Mucosa of rectum (tissue), 2 donors: Measurements from ENCODE around the gene RYR2.

ENCODE experiments used
- H3K27ac ChIP-seq, 2 donors: one replicate each; pipeline ENCODE4 v1.7.0; 2013; ENCODE audit warnings: inconsistent platforms in 2 of 2, low read depth in 2 of 2, low read length in 2 of 2
- H3K27me3 ChIP-seq, 2 donors: one replicate each; pipeline ENCODE4 v1.7.0; 2013; ENCODE audit warnings: low read length in 2 of 2; ENCODE audit not compliant: control insufficient read depth in 2 of 2, insufficient read depth in 2 of 2
- H3K36me3 ChIP-seq, 2 donors: one replicate each; pipeline ENCODE4 v1.7.0; 2013; ENCODE audit warnings: low read length in 2 of 2; ENCODE audit not compliant: control insufficient read depth in 2 of 2, insufficient read depth in 2 of 2
- H3K4me1 ChIP-seq, 2 donors: one replicate each; pipeline ENCODE4 v1.7.0; 2013; ENCODE audit warnings: low read length in 2 of 2, mild to moderate bottlenecking in 1 of 2; ENCODE audit not compliant: control insufficient read depth in 2 of 2, insufficient read depth in 2 of 2
- H3K4me3 ChIP-seq, 2 donors: one replicate each; pipeline ENCODE4 v1.7.0; 2013; ENCODE audit warnings: low read length in 2 of 2
- H3K9ac ChIP-seq, 2 donors: one replicate each; pipeline ENCODE4 v1.7.0; 2013; ENCODE audit warnings: low read length in 2 of 2, low read depth in 1 of 2, mild to moderate bottlenecking in 1 of 2
- H3K9me3 ChIP-seq, 2 donors: one replicate each; pipeline ENCODE4 v1.7.0; 2013; ENCODE audit warnings: low read length in 2 of 2; ENCODE audit not compliant: control insufficient read depth in 2 of 2
- donor health status: healthy.
- donor health status: Normal muscosa, but diverticular disease.

Gene RYR2

GRCh38 chr1:237638555-237638954 lies 596.6 kb downstream of the RYR2 start:
- Histone ChIP-seq H3K9ac (no peak overlapping the region), H3K27ac (no peak overlapping the region), H3K9me3 (no peaks in the 10 kb centered on the region), H3K4me3 (no peak overlapping the region), H3K4me1 (no peaks in the 10 kb centered on the region), H3K36me3 (no peaks in the 10 kb centered on the region), H3K27me3 (no peaks in the 10 kb centered on the region)

- Histone ChIP-seq H3K9ac (no peak overlapping the region), H3K4me3 (no peak overlapping the region), H3K36me3 (no peaks in the 10 kb centered on the region), H3K4me1 (no peaks in the 10 kb centered on the region), H3K27ac (no peak overlapping the region), H3K27me3 (no peaks in the 10 kb centered on the region), H3K9me3 (no peaks in the 10 kb centered on the region)
These were observed 598.2 kb downstream of the RYR2 start for GRCh38 chr1:237640011-237640671.

- no peaks in the 10 kb centered on the region for H3K4me1 ChIP-seq
- no peak overlapping the region for H3K9ac ChIP-seq
- H3K27ac ChIP-seq: no peak overlapping the region
These were observed 599.0 kb downstream of the RYR2 start for GRCh38 chr1:237640966-237641365.

GRCh38 chr1:237650809-237651208 lies 608.8 kb downstream of the RYR2 start:
- Histone ChIP-seq H3K36me3 (no peaks in the 10 kb centered on the region), H3K4me1 (no peaks in the 10 kb centered on the region), H3K4me3 (no peak overlapping the region), H3K9ac (no peak overlapping the region), H3K9me3 (no peaks in the 10 kb centered on the region), H3K27ac (no peak overlapping the region), H3K27me3 (no peaks in the 10 kb centered on the region)

More at GRCh38 chr1:237640966-237641365, 599.0 kb downstream of the RYR2 start:
- Histone ChIP-seq H3K36me3 (no peaks in the 10 kb centered on the region), H3K27me3 (no peaks in the 10 kb centered on the region), H3K4me3 (no peak overlapping the region), H3K9me3 (no peaks in the 10 kb centered on the region)

GRCh38 chr1:237655778-237656177 lies 613.8 kb downstream of the RYR2 start:
- Histone ChIP-seq H3K27ac (no peak overlapping the region), H3K36me3 (no peaks in the 10 kb centered on the region), H3K27me3 (no peaks in the 10 kb centered on the region), H3K9ac (no peak overlapping the region), H3K4me3 (no peak overlapping the region), H3K4me1 (no peaks in the 10 kb centered on the region), H3K9me3 (no peaks in the 10 kb centered on the region)

GRCh38 chr1:237664348-237664747 lies 622.4 kb downstream of the RYR2 start:
- Histone ChIP-seq H3K9me3 (no peaks in the 10 kb centered on the region), H3K36me3 (no peaks in the 10 kb centered on the region), H3K4me1 (no peaks in the 10 kb centered on the region), H3K9ac (no peak overlapping the region), H3K27me3 (no peaks in the 10 kb centered on the region), H3K4me3 (no peak overlapping the region), H3K27ac (no peak overlapping the region)

- Histone ChIP-seq H3K9me3 (no peaks in the 10 kb centered on the region), H3K4me3 (no peak overlapping the region), H3K27ac (no peak overlapping the region), H3K27me3 (no peaks in the 10 kb centered on the region), H3K9ac (no peak overlapping the region), H3K36me3 (no peaks in the 10 kb centered on the region), H3K4me1 (no peaks in the 10 kb centered on the region)
These were observed 628.3 kb downstream of the RYR2 start for GRCh38 chr1:237670302-237670701.

GRCh38 chr1:237671262-237671661 lies 629.3 kb downstream of the RYR2 start:
- no peaks in the 10 kb centered on the region for H3K9me3 ChIP-seq
- H3K27ac ChIP-seq: no peak overlapping the region
- no peaks in the 10 kb centered on the region for H3K27me3 ChIP-seq
- no peaks in the 10 kb centered on the region for H3K4me1 ChIP-seq
- H3K36me3 ChIP-seq: no peaks in the 10 kb centered on the region
- H3K9ac ChIP-seq: no peak overlapping the region
- H3K4me3 ChIP-seq: no peak overlapping the region

GRCh38 chr1:237671935-237672334 lies 630.0 kb downstream of the RYR2 start:
- Histone ChIP-seq H3K36me3 (no peaks in the 10 kb centered on the region), H3K27me3 (no peaks in the 10 kb centered on the region), H3K9me3 (no peaks in the 10 kb centered on the region), H3K4me1 (no peaks in the 10 kb centered on the region), H3K27ac (no peak overlapping the region), H3K9ac (no peak overlapping the region), H3K4me3 (no peak overlapping the region)

- Histone ChIP-seq H3K9me3 (no peaks in the 10 kb centered on the region), H3K36me3 (no peaks in the 10 kb centered on the region), H3K9ac (no peak overlapping the region), H3K4me1 (no peaks in the 10 kb centered on the region), H3K4me3 (no peak overlapping the region), H3K27me3 (no peaks in the 10 kb centered on the region), H3K27ac (no peak overlapping the region)
These were observed 630.8 kb downstream of the RYR2 start for GRCh38 chr1:237672748-237673147.

GRCh38 chr1:237673631-237674030 lies 631.6 kb downstream of the RYR2 start:
- Histone ChIP-seq H3K9ac (no peak overlapping the region), H3K36me3 (no peaks in the 10 kb centered on the region), H3K27ac (no peak overlapping the region), H3K4me1 (no peaks in the 10 kb centered on the region), H3K9me3 (no peaks in the 10 kb centered on the region), H3K27me3 (no peaks in the 10 kb centered on the region), H3K4me3 (no peak overlapping the region)
